Hematopoietic multipotent progenitor cell treated with erythropoietin and hydrocortisone succinate and interleukin-3 and kit ligand, for 17 days (in vitro differentiated cells): ENCODE results near the gene CAMTA1.

Experiments
- DNase-seq: peaks from one replicate; pipeline ENCODE4 v3.0.0-alpha.2; 2015; ENCODE audit warnings: low spot score

CAMTA1 gene

GRCh38 chr1:7455796-7456721, 670.8 kb downstream of the CAMTA1 start:
- no peak for DNase-seq

DNA sequence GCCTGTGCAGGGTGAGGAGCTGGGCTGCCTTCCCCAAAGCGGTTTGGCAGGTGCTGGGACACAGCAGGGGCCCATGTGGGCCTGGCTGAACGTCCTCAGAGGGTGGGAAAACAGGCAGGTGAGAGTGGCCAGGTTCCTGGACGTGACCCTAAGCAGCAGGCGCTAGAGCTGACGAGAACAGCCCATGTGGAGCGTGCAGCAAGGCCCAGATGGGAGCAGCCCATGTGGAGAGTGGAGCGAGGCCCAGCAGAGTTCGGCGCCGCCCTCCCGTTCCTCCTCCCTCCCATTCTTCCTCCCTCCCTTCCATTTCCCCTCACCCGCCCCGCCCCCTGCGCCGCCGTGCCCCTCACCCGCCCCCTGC, 671.4 kb downstream of the CAMTA1 start:
- no peak for DNase-seq

GRCh38 chr1:7457811-7458210, 672.6 kb downstream of the CAMTA1 start:
- DNase-seq, result no peak

GRCh38 chr1:7458946-7459345, 673.7 kb downstream of the CAMTA1 start:
- no peak for DNase-seq

DNA sequence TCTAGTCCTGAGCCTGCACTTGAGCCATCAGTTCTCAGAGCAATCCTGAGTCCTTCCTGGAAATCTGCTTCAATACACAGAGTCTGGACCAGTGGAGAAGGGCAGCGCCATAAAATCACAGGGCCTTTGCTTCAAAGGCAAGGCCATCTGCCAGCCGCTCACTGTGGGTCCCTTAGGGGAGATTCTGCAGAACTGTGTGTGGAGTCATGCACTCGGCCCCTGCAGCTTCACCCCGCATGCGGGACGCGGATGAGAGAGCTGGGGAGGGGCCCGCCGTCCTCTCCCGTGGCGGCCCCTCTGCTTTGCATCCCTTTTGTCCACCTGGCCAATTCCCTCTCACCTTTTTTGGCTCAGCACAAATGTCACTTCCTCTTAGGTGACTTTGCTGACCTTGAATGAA, 674.7 kb downstream of the CAMTA1 start:
- no peak for DNase-seq

GRCh38 chr1:7460807-7461206, 675.6 kb downstream of the CAMTA1 start:
- DNase-seq, result no peak

DNA sequence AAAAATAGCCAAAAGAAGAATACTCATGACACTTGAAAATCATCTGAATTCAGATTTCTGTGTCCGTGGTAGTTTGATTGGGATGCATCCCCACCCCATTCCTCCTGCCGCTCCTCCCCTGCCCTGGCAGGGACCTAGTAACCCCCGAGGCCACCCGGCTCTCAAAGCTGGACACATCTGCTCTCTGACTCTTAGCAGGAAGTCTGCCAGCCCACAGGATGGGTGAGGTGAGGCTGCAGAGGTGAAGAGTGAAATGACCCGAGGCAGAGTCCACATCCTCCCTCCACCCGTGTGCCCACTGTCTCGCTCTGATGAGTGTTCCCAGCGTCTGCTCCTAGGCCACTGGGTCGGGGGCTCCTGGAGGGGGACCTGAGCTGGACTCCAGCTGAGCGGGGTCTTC, 677.4 kb downstream of the CAMTA1 start:
- DNase-seq, result no peak

GRCh38 chr1:7463526-7463925, 678.3 kb downstream of the CAMTA1 start:
- no peak for DNase-seq

GRCh38 chr1:7464736-7465135, 679.5 kb downstream of the CAMTA1 start:
- no peak for DNase-seq

DNA sequence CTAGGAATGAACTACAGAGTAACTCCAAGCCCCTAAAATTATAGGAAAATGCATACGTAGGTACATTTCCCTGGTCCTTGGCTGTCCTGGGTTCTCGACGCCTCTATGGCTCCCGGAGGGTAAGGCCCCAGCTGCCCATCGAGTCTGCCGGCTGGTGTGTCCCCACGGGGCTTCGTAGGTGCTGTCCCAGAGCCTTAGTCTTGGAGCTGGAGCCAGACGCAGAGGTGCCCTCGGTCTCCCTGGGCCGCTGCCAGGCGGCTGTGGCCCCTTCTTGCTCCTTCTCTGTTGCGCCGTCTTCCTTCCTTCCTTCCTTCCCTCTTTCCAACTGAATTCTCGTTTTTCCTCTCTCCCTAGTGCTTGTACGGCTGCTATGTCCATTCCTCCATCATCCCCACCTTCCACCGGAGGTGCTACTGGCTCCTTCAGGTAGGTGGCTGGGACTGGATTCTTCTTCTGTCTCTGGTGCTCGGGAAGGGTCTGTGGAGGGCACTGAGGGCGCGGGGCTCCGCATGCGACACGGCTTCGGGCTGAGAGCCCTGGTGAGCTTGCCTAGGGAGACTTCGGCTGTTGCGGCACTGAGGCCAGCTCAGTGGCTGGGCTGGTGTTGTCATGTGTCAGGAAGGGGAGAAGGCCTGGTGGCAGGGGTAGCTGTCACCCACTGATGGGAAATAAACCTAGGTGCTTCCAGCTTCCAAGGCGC, 682.4 kb downstream of the CAMTA1 start:
- no peak for DNase-seq

- no peak for DNase-seq
Measured at GRCh38 chr1:7468248-7468647, 683.0 kb downstream of the CAMTA1 start.

DNA sequence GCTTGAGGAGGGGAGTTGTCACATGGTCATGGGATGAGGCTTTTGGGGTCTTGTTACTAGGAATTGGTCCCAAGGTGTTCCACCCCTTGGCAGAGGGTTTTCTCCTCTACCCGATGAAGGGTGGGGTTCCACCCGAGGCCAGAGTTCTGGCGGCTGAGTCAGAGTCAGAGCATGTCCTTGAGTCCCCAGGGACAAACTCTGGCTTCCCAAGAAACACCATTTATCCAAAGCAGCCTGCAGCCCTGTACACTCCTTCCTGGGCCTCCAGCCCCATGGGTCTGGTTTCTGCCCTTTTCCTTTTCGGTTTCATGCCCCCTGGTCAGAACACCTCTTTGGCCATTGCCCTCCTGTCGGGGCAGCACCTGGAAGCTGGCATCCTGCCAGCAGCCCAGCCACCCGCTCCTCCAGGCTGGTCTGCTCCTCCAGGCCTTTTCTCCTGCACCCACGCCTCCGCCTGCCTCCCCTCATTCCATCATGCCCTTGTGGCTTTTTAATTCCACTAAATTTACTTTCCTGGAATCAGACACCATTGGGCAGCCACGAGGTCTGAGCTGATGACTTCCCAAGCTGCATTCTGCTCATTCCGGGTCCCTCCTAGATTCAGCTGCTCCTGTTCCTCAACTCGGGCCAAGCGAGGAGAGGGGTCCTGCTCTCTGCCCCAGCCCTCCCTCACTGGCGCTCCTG, 684.1 kb downstream of the CAMTA1 start:
- DNase-seq, result no peak

DNA sequence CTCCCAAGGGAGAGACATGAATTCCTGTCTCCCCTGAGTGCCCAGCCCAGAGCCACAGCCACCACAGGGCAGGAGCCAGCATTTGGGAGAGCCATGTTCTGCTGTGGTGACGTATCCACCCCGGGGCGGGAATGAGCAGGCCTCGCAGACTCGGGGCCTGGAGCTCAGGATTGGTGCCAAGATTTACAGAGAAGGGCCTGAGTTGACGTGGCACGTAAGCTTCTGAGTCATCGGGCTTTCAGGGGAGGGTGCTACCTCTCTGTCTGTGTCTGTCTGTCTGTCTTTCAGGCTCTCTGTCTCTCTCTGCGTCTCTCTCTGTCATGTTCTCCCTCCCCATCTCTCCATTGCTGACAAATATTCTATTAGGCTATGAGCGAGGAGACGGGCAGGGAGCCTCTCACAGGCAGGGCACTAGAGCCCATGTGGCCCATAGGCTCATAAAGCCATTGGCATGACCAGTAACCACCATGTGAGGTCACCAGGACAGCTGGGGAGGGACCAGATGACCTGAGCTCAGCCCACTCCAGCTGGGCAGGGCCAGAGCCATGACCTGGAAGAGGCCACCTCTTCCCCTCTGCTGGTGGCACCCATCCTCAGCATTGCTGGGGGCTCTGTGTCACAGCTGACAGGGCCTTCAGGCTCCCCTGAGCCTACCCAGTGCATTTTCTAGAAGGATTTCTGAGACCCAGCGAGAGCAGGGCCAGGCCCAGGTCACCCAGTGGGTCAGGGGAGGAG, 685.8 kb downstream of the CAMTA1 start:
- DNase-seq, result no peak

DNA sequence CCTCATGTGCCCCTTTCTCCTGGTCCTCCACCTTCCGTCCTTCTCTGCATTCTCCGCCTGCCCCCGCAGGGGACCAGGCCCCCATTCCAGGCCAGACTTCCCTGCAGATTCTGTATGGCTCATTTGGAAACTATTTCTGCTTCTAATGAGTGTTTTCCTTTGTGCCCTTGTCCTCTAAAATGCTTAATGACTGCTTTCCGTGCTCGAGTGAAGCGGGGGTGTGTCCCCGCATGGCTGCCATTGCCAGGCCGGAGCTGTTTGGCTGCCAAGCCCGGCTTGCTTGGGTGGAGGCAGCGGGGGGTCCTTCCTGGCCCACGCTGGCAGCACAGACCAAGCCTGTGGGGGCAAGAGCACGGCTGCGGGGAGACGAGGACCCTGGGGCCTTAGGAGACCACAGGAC, 686.6 kb downstream of the CAMTA1 start:
- DNase-seq, result no peak

DNA sequence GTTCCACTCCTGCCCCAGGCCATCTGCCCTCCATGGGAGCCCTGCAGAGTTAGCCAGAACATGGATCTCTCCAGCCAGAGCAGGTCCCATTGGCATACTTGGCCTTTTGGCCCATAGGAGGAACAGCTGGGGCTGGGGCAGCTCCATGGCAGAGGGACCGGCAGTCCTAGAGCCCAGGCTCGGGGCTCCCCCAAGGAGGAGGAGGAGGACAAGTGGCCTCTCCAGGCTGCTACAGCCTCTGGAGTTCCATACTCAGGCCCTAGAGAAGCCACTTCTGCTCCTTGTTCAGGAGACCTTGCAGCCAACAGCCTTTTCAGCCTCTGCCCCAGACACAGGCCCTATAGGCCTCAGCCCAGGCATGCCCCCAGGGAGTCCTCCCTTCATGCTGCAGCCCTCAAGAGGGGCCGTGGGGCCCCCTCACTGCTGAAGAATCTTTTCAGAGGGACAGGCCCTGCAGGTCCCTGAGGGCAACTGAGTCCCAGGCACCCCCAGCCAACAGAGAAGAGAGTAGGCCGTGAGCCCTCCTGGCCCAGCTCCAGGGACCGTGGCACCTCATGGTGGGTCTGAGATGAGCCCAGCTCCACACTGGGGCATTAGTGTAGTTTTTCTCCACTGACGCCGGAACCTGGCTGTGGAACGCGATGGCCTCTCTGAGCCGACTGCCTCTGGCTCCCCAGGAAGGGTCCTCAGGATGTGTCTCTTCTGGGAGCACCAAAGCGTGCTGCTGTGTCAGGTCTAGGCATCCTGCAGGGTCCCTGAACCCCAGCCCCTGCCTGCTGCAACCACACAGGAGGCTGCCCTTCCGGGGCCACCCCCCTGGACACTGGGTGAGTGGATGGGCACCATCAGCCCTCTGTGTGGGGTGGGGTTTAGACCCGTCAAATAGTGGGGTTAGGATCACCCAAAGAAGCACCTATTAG, 688.2 kb downstream of the CAMTA1 start:
- no peak for DNase-seq

DNA sequence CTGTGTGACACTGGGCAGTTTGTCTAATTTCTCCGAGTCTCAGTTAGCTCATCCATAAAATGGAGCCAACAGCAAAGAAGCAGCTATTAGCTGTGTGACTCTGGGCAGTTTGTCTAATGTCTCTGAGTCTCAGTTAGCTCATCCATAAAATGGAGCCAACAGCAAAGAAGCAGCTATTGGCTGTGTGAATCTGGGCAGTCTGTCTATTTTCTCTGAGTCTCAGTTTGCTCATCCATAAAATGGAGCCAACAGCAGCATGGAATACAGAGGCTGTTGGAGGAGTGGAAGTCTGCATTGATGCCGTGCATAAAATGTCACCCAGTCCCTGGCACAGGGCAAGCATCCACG, 688.9 kb downstream of the CAMTA1 start:
- DNase-seq, result no peak

DNA sequence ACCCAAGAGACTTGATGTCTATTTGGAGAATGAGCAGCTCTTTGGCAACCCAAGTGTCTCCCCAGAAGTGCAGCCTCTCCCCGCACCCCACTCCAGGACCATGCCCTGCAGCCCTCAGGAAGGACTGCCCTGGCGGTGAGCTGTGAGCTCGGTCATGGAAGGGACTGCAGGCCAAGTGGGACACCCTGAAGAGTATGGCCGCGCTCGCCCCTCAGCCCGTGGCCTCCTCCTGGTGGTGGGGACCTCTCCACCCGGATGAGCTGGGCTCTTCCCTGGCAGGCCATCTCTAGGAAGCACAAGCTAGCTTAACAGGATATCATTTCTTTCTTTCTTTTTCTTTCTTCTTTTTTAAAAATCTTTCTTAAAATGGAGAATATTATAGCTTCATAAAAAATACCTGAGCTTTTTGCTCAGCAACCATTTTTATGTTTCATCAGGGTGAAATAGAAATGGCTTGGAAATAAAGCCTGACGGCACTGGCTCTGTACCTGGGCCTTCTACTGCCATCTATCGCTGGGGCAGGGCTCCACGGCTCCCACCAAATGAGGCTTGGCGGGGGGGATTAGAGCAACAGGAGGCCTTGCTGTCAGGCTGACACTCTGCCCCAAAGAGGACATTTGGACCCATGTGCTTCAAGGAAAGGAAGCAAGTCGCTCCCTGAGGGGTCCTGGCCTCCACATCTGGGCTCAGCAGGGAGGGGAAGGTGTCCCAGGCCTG, 689.7 kb downstream of the CAMTA1 start:
- no peak for DNase-seq

DNA sequence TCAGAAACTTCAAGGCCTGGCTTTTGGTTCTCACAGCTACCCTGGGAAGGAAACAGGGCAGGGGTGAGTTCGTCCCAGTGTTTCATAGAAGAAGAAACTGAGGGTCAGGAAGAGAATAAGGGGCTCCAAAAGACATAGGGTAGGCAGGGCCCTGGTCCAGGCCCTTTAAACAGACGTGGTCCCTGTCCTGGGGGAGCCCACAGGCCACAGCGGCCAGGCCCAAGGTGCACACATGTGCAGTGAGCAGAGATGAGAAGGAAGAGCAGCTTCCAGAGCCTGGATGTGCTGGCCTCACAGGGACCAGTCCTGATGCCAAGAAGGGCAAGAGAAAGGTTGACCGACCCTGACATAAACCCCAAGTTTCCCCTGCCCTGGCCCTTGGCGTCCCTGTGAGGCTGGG, 690.4 kb downstream of the CAMTA1 start:
- no peak for DNase-seq

DNA sequence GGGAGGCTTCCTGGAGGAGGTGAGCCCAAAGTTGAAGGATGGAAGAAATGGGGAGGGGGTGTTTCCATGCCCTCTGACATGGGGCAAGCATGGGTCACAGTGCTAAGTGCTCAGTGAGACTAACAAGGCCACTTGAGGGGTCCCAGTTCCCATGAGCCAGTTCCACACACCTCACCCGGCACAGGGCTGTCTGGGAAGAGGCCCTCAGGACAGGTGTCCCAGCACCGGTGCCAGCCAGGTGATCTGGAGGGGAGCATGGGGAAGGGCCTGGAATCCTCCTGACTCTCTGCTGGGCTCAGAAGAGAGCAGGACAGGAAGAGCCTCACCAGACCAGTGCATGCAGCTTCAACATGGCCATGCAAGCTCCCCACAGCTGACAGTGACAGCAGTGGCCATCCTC, 691.1 kb downstream of the CAMTA1 start:
- DNase-seq, result no peak

- DNase-seq, result no peak
Measured at GRCh38 chr1:7476861-7477547, 691.8 kb downstream of the CAMTA1 start.
